ENCODE results near the gene TBL3.

DNA sequence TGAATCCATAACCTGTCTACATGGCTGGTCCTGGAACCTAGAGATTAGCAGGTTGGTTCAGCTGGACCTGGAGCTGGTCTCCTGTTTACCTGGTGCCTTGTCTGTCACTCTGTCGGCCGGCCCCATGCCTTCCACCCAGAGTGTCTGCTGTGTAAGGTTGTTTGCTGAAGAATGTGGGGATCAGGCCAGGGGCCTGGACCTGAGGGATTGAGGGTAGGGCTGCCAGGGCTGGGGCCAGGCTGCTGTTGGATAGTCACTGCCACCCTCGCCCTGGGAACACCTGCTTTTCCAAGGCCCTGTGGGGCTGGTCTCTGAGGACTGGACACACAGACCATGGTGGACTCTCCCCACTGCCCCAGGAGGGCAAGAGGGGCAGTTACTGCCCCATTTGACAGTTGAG is 56.3 kb downstream of the TBL3 start:
- TF ChIP-seq, protein P1, sequence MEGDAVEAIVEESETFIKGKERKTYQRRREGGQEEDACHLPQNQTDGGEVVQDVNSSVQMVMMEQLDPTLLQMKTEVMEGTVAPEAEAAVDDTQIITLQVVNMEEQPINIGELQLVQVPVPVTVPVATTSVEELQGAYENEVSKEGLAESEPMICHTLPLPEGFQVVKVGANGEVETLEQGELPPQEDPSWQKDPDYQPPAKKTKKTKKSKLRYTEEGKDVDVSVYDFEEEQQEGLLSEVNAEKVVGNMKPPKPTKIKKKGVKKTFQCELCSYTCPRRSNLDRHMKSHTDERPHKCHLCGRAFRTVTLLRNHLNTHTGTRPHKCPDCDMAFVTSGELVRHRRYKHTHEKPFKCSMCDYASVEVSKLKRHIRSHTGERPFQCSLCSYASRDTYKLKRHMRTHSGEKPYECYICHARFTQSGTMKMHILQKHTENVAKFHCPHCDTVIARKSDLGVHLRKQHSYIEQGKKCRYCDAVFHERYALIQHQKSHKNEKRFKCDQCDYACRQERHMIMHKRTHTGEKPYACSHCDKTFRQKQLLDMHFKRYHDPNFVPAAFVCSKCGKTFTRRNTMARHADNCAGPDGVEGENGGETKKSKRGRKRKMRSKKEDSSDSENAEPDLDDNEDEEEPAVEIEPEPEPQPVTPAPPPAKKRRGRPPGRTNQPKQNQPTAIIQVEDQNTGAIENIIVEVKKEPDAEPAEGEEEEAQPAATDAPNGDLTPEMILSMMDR (IDR thresholded peaks at IDR 0.05; ENCODE audit: poor library complexity, severe bottlenecking), result no peak
- no peak for TF ChIP-seq MXI1 (conservative IDR thresholded peaks at IDR 0.05; ENCODE audit: poor library complexity, severe bottlenecking)

All from neural cell (in vitro differentiated cells).